ENCODE measurements around the gene PRKG2. TPM values are rescaled to one million over a fixed set of nuclear protein-coding genes. Genes with fewer than 3 reads are reported as not detected.

The PRKG2 gene
- polyA plus RNA-seq, 1 donor from 2014 or later, result 0.16 TPM

DNA sequence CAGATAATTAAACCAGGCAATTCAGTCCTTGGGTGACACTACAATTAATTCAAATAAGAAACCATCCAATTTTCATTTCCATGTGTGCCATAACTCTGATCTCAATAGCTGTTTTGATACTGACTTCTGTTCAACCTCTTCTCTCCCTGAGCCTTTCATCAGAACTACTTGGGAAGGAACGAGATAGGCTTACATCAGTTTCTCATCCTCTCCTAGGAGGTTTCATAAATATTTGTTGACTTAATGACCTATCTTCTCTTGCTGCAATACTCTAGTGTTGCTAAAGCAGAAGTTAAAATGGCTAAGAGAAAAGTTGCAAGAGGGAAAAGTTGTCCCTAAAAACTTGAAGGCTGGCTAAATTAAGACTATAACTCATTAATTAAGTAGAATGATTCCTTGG is 41.8 kb downstream of the PRKG2 start:
- Histone ChIP-seq H3K9ac (ENCODE audit: low read length) (no peak overlapping the region), H4K20me1 (ENCODE audit: insufficient read depth) (no peaks in the 10 kb centered on the region), H2AFZ (ENCODE audit: low read depth, low read length) (no peak overlapping the region), H3K9me2 (ENCODE audit: insufficient read depth, low read length) (no peaks in the 10 kb centered on the region), H3K9me3 (ENCODE audit: low read length) (no peaks in the 10 kb centered on the region), H3F3A (ENCODE audit: insufficient read depth, low read length, poor library complexity, severe bottlenecking) (no peaks in the 10 kb centered on the region), H3K4me2 (ENCODE audit: low read length) (no peak overlapping the region), H3K36me3 (ENCODE audit: insufficient read depth, low read length) (no peaks in the 10 kb centered on the region), H3K4me3 (ENCODE audit: low read length) (no peak overlapping the region), H3K27me3 (ENCODE audit: insufficient read depth, low read depth, low read length) (no peaks in the 10 kb centered on the region), H3K79me2 (replicated peaks; ENCODE audit: insufficient read depth, low read length) (no peaks in the 10 kb centered on the region), H3K27ac (ENCODE audit: low read length) (no peak overlapping the region)
- TF ChIP-seq, protein P1, sequence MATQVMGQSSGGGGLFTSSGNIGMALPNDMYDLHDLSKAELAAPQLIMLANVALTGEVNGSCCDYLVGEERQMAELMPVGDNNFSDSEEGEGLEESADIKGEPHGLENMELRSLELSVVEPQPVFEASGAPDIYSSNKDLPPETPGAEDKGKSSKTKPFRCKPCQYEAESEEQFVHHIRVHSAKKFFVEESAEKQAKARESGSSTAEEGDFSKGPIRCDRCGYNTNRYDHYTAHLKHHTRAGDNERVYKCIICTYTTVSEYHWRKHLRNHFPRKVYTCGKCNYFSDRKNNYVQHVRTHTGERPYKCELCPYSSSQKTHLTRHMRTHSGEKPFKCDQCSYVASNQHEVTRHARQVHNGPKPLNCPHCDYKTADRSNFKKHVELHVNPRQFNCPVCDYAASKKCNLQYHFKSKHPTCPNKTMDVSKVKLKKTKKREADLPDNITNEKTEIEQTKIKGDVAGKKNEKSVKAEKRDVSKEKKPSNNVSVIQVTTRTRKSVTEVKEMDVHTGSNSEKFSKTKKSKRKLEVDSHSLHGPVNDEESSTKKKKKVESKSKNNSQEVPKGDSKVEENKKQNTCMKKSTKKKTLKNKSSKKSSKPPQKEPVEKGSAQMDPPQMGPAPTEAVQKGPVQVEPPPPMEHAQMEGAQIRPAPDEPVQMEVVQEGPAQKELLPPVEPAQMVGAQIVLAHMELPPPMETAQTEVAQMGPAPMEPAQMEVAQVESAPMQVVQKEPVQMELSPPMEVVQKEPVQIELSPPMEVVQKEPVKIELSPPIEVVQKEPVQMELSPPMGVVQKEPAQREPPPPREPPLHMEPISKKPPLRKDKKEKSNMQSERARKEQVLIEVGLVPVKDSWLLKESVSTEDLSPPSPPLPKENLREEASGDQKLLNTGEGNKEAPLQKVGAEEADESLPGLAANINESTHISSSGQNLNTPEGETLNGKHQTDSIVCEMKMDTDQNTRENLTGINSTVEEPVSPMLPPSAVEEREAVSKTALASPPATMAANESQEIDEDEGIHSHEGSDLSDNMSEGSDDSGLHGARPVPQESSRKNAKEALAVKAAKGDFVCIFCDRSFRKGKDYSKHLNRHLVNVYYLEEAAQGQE (IDR thresholded peaks at IDR 0.05; ENCODE audit: borderline replicate concordance), result no peak
- TF ChIP-seq EP300 (conservative IDR thresholded peaks at IDR 0.05; ENCODE audit: poor library complexity, severe bottlenecking), result no peak

DNA sequence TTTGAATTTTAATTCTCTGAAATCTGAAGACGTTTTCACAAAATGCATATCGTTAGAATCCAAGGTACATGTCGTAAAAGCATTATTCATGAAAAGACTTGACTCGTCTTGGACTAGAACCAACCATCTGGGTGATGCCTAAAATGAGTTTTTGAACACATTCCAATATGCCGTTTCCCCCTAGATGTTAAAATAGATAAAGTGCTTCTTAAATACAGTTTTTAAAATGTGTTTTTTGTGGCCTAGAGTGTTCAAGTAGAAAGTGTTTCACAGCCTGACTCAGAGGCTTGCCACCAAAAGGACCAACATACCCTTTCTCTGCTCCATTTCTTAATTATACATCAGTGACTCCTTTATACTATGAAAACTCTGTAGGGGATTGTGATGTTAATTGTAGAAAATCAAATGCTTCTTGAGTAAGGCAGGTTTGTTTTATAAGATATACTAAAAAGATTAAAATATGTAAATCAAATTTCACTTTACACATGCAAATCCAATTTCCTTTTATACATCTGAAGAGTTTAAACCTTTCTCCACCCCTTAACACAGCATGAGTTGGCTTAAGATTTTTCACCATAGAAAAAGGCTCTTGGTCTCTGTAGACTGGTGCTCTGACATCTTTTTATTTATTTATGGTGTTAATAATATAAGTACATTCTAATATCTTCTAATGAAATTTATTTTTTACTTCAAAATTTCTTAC is 48.4 kb downstream of the PRKG2 start:
- Histone ChIP-seq H3K27ac (ENCODE audit: low read length) (peak overlapping the region; percentile 14), H2AFZ (ENCODE audit: low read depth, low read length) (no peak overlapping the region), H3K79me2 (replicated peaks; ENCODE audit: insufficient read depth, low read length) (no peaks in the 10 kb centered on the region), H3K4me3 (ENCODE audit: low read length) (no peak overlapping the region), H3K36me3 (ENCODE audit: insufficient read depth, low read length) (no peaks in the 10 kb centered on the region), H3K4me2 (ENCODE audit: low read length) (no peak overlapping the region), H3F3A (ENCODE audit: insufficient read depth, low read length, poor library complexity, severe bottlenecking) (no peaks in the 10 kb centered on the region), H3K9ac (ENCODE audit: low read length) (no peak overlapping the region), H3K9me3 (ENCODE audit: low read length) (no peaks in the 10 kb centered on the region), H4K20me1 (ENCODE audit: insufficient read depth) (no peaks in the 10 kb centered on the region), H3K9me2 (ENCODE audit: insufficient read depth, low read length) (no peaks in the 10 kb centered on the region), H3K27me3 (ENCODE audit: insufficient read depth, low read depth, low read length) (no peaks in the 10 kb centered on the region)
- TF ChIP-seq, protein P1 (IDR thresholded peaks at IDR 0.05; ENCODE audit: borderline replicate concordance), result no peak
- no peak for TF ChIP-seq POLR2AphosphoS5 (IDR thresholded peaks at IDR 0.05)
- no peak for TF ChIP-seq TAF1 (IDR thresholded peaks at IDR 0.05; ENCODE audit: low read depth)
- TF ChIP-seq MXI1 (conservative IDR thresholded peaks at IDR 0.05; ENCODE audit: poor library complexity, severe bottlenecking), result no peak
- TF ChIP-seq, protein P2, sequence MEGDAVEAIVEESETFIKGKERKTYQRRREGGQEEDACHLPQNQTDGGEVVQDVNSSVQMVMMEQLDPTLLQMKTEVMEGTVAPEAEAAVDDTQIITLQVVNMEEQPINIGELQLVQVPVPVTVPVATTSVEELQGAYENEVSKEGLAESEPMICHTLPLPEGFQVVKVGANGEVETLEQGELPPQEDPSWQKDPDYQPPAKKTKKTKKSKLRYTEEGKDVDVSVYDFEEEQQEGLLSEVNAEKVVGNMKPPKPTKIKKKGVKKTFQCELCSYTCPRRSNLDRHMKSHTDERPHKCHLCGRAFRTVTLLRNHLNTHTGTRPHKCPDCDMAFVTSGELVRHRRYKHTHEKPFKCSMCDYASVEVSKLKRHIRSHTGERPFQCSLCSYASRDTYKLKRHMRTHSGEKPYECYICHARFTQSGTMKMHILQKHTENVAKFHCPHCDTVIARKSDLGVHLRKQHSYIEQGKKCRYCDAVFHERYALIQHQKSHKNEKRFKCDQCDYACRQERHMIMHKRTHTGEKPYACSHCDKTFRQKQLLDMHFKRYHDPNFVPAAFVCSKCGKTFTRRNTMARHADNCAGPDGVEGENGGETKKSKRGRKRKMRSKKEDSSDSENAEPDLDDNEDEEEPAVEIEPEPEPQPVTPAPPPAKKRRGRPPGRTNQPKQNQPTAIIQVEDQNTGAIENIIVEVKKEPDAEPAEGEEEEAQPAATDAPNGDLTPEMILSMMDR (IDR thresholded peaks at IDR 0.05; ENCODE audit: poor library complexity, severe bottlenecking), result no peak
- TF ChIP-seq EP300 (conservative IDR thresholded peaks at IDR 0.05; ENCODE audit: poor library complexity, severe bottlenecking), result no peak
- TF ChIP-seq RAD21 (conservative IDR thresholded peaks at IDR 0.05), result no peak
- TF ChIP-seq SMC3 (conservative IDR thresholded peaks at IDR 0.05; ENCODE audit: poor library complexity), result no peak
- no peak for TF ChIP-seq EZH2 (IDR thresholded peaks at IDR 0.05; ENCODE audit: borderline replicate concordance, insufficient read depth, low read length, poor library complexity, severe bottlenecking)

Measured in neural cell (in vitro differentiated cells).